Gastrocnemius medialis (tissue), 4 donors: ENCODE measurements around the gene IFNA2. TPM values are rescaled to one million over a fixed set of nuclear protein-coding genes. Genes with fewer than 3 reads are reported as not detected.

ENCODE experiments used
- ATAC-seq, 2 donors: fragments of 150-250 bp; one replicate each; pipeline ENCODE4 v1.9.1; 2016
- DNase-seq, 2 donors: peaks; one replicate each; pipeline ENCODE4 v3.0.0-alpha.2; 2019
- H3K27ac ChIP-seq, 4 donors: fragments of 200-600 bp; sonication (generic); 1 replicate in 1 of 4; 2 replicates in 3 of 4; pipeline ENCODE4 v1.5.1; 2016 to 2018; ENCODE audit warnings: mild to moderate bottlenecking in 2 of 4, moderate library complexity in 1 of 4
- H3K27me3 ChIP-seq, 3 donors: fragments of 200-600 bp; sonication (generic) in 2 of 3; 1 replicate in 1 of 3; 2 replicates in 2 of 3; pipeline versions ENCODE4 v1.5.1 to v1.6.0; 2016 to 2019; ENCODE audit warnings: mild to moderate bottlenecking in 1 of 3, moderate library complexity in 1 of 3
- H3K36me3 ChIP-seq, 2 donors: fragments of 200-600 bp; sonication (generic) in 1 of 2; one replicate each; pipeline ENCODE4 v1.5.1; 2017 to 2018
- H3K4me1 ChIP-seq, 2 donors: fragments of 200-600 bp; sonication (generic) in 1 of 2; one replicate each; pipeline ENCODE4 v1.5.1; 2016 to 2017; ENCODE audit warnings: mild to moderate bottlenecking in 2 of 2
- H3K4me3 ChIP-seq, 4 donors: fragments of 200-600 bp; sonication (generic) in 3 of 4; 1 replicate in 1 of 4; 2 replicates in 3 of 4; pipeline ENCODE4 v1.5.1; 2016 to 2019; ENCODE audit warnings: mild to moderate bottlenecking in 2 of 4
- H3K9me3 ChIP-seq, 3 donors: fragments of 200-600 bp; sonication (generic) in 2 of 3; 1 replicate in 1 of 3; 2 replicates in 2 of 3; pipeline ENCODE4 v1.5.1; 2016 to 2019
- CTCF ChIP-seq, 5 experiments: fragments of 450-650 bp in 3 of 5; fragments of 200-600 bp in 2 of 5; sonication (generic) in 2 of 5; IDR thresholded peaks in 4 of 5; conservative IDR thresholded peaks in 1 of 5; 1 replicate in 4 of 5; 2 replicates in 1 of 5; pipeline ENCODE4 v1.5.1; 2016 to 2019; ENCODE audit warnings: antibody characterized with exemption in 5 of 5, mild to moderate bottlenecking in 3 of 5, moderate library complexity in 3 of 5
- POLR2A ChIP-seq, 2 donors: fragments of 450-650 bp; IDR thresholded peaks; one replicate each; pipeline ENCODE4 v1.6.1; 2017; ENCODE audit warnings: antibody characterized with exemption in 2 of 2, mild to moderate bottlenecking in 2 of 2, moderate library complexity in 2 of 2
- in situ Hi-C, 4 donors: fragments of 200-750 bp; cut with MboI; loops; one replicate each; pipeline versions ENCODE4 v1.15.0 to v1.8.0; 2017; ENCODE audit warnings: low sequenced_read_pairs in 4 of 4
- intact Hi-C: fragments of 100-400 bp; cut with DNase I; formaldehyde crosslinking; loops from one replicate; pipeline ENCODE4 v1.15.1; 2023; ENCODE audit warnings: low total_unique reads
- total RNA-seq, 4 donors: library from RNA; depleted of rRNA; stranded (reverse); fragments of >200 nt; gene quantifications; one replicate each; pipeline versions ENCODE4 v1.1.0 to v1.2.3, GENCODE V29; 2016

IFNA2 gene
- total RNA-seq, 4 donors from 2014 or later, result not detected

- no peak overlapping the region for H3K4me3 ChIP-seq
- no peaks in the 10 kb centered on the region for H3K36me3 ChIP-seq
- no peaks in the 10 kb centered on the region for H3K27me3 ChIP-seq
- no peak for ATAC-seq
- no peaks in the 10 kb centered on the region for H3K9me3 ChIP-seq
- in situ Hi-C loops, result no loop called here
- H3K4me1 ChIP-seq, result no peaks in the 10 kb centered on the region
- no peak for TF ChIP-seq POLR2A (IDR thresholded peaks at IDR 0.05)
- no peak for TF ChIP-seq CTCF (IDR thresholded peaks at IDR 0.05 in 4 of 5, conservative IDR thresholded peaks at IDR 0.05 in 1 of 5)
- DNase-seq, result no peak
- intact Hi-C loops, result no loop called here
- H3K27ac ChIP-seq, result no peak overlapping the region
These were observed 43.0 kb upstream of the IFNA2 start for GRCh38 chr9:21428235-21428634.

GRCh38 chr9:21415493-21416267 is 30.5 kb upstream of the IFNA2 start:
- Histone ChIP-seq H3K9me3 (no peaks in the 10 kb centered on the region), H3K27me3 (no peaks in the 10 kb centered on the region), H3K4me1 (no peaks in the 10 kb centered on the region), H3K36me3 (no peaks in the 10 kb centered on the region), H3K27ac (no peak overlapping the region), H3K4me3 (no peak overlapping the region)
- DNase-seq, result no peak
- intact Hi-C loops, result no loop called here
- ATAC-seq, result no peak
- TF ChIP-seq POLR2A (IDR thresholded peaks at IDR 0.05), result no peak
- TF ChIP-seq CTCF (IDR thresholded peaks at IDR 0.05 in 4 of 5, conservative IDR thresholded peaks at IDR 0.05 in 1 of 5), result no peak
- in situ Hi-C loops, result no loop called here

GRCh38 chr9:21414220-21414940 is 29.2 kb upstream of the IFNA2 start:
- no peak for DNase-seq
- H3K9me3 ChIP-seq, result no peaks in the 10 kb centered on the region
- in situ Hi-C loops (no loop called here), intact Hi-C loops (no loop called here)
- H3K4me1 ChIP-seq, result no peaks in the 10 kb centered on the region
- no peaks in the 10 kb centered on the region for H3K27me3 ChIP-seq
- TF ChIP-seq CTCF (IDR thresholded peaks at IDR 0.05 in 4 of 5, conservative IDR thresholded peaks at IDR 0.05 in 1 of 5), result no peak
- no peak overlapping the region for H3K4me3 ChIP-seq
- no peak for ATAC-seq
- no peaks in the 10 kb centered on the region for H3K36me3 ChIP-seq
- no peak overlapping the region for H3K27ac ChIP-seq

- Histone ChIP-seq H3K27ac (no peak overlapping the region), H3K4me1 (no peaks in the 10 kb centered on the region), H3K36me3 (no peaks in the 10 kb centered on the region), H3K4me3 (no peak overlapping the region), H3K27me3 (no peaks in the 10 kb centered on the region), H3K9me3 (no peaks in the 10 kb centered on the region)
- DNase-seq (no peak), ATAC-seq (no peak)
- in situ Hi-C loops (no loop called here), intact Hi-C loops (no loop called here)
- TF ChIP-seq POLR2A (IDR thresholded peaks at IDR 0.05) (no peak), CTCF (IDR thresholded peaks at IDR 0.05 in 4 of 5, conservative IDR thresholded peaks at IDR 0.05 in 1 of 5) (no peak)
These were observed 28.4 kb upstream of the IFNA2 start for GRCh38 chr9:21413624-21414023.
